GM21526 (cell line): ENCODE results near the gene ZNF652.
A peak's percentile ranks its signal among the peaks of the same experiment; 100 is the strongest.
"Not testable (repeated sequence)": the region's sequence is repeated elsewhere in the genome, so short reads cannot be mapped to it uniquely, and the experiment has no call there.

Source experiments
- ATAC-seq: cut with Tn5 transposase; IDR thresholded peaks from one replicate; pipeline ENCODE4 v1.9.1; 2021; ENCODE audit warnings: moderate library complexity; ENCODE audit not compliant: unreplicated experiment, low FRiP score

The ZNF652 gene

GRCh38 chr17:49387498-49388289 lies 25.6 kb upstream of the ZNF652 start:
- no peak for ATAC-seq

GRCh38 chr17:49386373-49386772 lies 24.3 kb upstream of the ZNF652 start:
- no peak for ATAC-seq

GRCh38 chr17:49384951-49385350 lies 22.9 kb upstream of the ZNF652 start:
- ATAC-seq: no peak

- ATAC-seq: no peak
These were observed 21.0 kb upstream of the ZNF652 start for GRCh38 chr17:49383060-49383459.

- ATAC-seq: no peak
These were observed 20.5 kb upstream of the ZNF652 start for GRCh38 chr17:49382556-49382955.

- ATAC-seq: no peak
These were observed 19.7 kb upstream of the ZNF652 start for GRCh38 chr17:49381793-49382192.

- no peak for ATAC-seq
These were observed 19.0 kb upstream of the ZNF652 start for GRCh38 chr17:49381033-49381432.

GRCh38 chr17:49379926-49380325 lies 17.9 kb upstream of the ZNF652 start:
- no peak for ATAC-seq

- ATAC-seq: no peak
These were observed 16.3 kb upstream of the ZNF652 start for GRCh38 chr17:49378311-49378710.

- no peak for ATAC-seq
These were observed 13.5 kb upstream of the ZNF652 start for GRCh38 chr17:49375544-49375943.

- no peak for ATAC-seq
These were observed 11.1 kb upstream of the ZNF652 start for GRCh38 chr17:49373115-49373514.

GRCh38 chr17:49372425-49372824 lies 10.4 kb upstream of the ZNF652 start:
- ATAC-seq: no peak

GRCh38 chr17:49370971-49371834 lies 9.2 kb upstream of the ZNF652 start:
- no peak for ATAC-seq

GRCh38 chr17:49369760-49370159 lies 7.7 kb upstream of the ZNF652 start:
- no peak for ATAC-seq

GRCh38 chr17:49369089-49369488 lies 7.0 kb upstream of the ZNF652 start:
- ATAC-seq: no peak

- no peak for ATAC-seq
These were observed 3.6 kb upstream of the ZNF652 start for GRCh38 chr17:49365667-49366066.

GRCh38 chr17:49365126-49365525 lies 3.1 kb upstream of the ZNF652 start:
- not testable (repeated sequence) for ATAC-seq

GRCh38 chr17:49364119-49364518 lies 2.1 kb upstream of the ZNF652 start:
- ATAC-seq: no peak

- no peak for ATAC-seq
These were observed 1.2 kb upstream of the ZNF652 start for GRCh38 chr17:49363251-49363650.

GRCh38 chr17:49362723-49363117 lies 670 bp upstream of the ZNF652 start:
- no peak for ATAC-seq

GRCh38 chr17:49361129-49361901 lies 735 bp downstream of the ZNF652 start:
- peak; percentile 28 for ATAC-seq
